Suprapubic skin (tissue), 3 donors: ENCODE data around the gene EHD4.

Source experiments
- EP300 ChIP-seq: sonication (generic); formaldehyde crosslinking; IDR thresholded peaks from one replicate; pipeline ENCODE4 v1.6.1; 2017; ENCODE audit warnings: antibody characterized with exemption
- TF ChIP-seq, protein P1 (sequence below), 2 donors: fragments of 200-600 bp in 1 of 2; fragments of 450-650 bp in 1 of 2; sonication (generic) in 1 of 2; IDR thresholded peaks; one replicate each; pipeline ENCODE4 v1.5.1; 2016 to 2019; ENCODE audit warnings: antibody characterized with exemption in 2 of 2, mild to moderate bottlenecking in 1 of 2, moderate library complexity in 1 of 2

GRCh38 chr15:41997845-41998244 is 25.5 kb upstream of the EHD4 start:
- TF ChIP-seq, protein P1, sequence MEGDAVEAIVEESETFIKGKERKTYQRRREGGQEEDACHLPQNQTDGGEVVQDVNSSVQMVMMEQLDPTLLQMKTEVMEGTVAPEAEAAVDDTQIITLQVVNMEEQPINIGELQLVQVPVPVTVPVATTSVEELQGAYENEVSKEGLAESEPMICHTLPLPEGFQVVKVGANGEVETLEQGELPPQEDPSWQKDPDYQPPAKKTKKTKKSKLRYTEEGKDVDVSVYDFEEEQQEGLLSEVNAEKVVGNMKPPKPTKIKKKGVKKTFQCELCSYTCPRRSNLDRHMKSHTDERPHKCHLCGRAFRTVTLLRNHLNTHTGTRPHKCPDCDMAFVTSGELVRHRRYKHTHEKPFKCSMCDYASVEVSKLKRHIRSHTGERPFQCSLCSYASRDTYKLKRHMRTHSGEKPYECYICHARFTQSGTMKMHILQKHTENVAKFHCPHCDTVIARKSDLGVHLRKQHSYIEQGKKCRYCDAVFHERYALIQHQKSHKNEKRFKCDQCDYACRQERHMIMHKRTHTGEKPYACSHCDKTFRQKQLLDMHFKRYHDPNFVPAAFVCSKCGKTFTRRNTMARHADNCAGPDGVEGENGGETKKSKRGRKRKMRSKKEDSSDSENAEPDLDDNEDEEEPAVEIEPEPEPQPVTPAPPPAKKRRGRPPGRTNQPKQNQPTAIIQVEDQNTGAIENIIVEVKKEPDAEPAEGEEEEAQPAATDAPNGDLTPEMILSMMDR (IDR thresholded peaks at IDR 0.05): no peak
- TF ChIP-seq EP300: no peak
